Astrocyte (in vitro differentiated cells and primary cell): ENCODE measurements around the gene TBC1D9. TPM values are rescaled to one million over a fixed set of nuclear protein-coding genes. Genes with fewer than 3 reads are reported as not detected.

ENCODE experiments used
- DNase-seq: peaks from one replicate; pipeline ENCODE4 v3.0.0-alpha.2; 2010; ENCODE audit warnings: low read depth
- FAIRE-seq: peaks from 2 replicates; lab custom pipeline; 2011; peaks lifted over from hg19 to GRCh38; lab: Jason Lieb, UNC
- H2AFZ ChIP-seq: 2 replicates; pipeline ENCODE4 v1.6.0; 2012; ENCODE audit warnings: low read depth, low read length, inconsistent platforms
- H3K27ac ChIP-seq: 2 replicates; pipeline ENCODE4 v1.5.1; 2011; ENCODE audit warnings: low read depth, low read length, inconsistent platforms
- H3K27me3 ChIP-seq: 2 replicates; pipeline ENCODE4 v1.6.0; 2011; ENCODE audit warnings: low read length, inconsistent platforms; ENCODE audit not compliant: insufficient read depth
- H3K36me3 ChIP-seq: 2 replicates; pipeline ENCODE4 v1.5.1; 2011; ENCODE audit warnings: low read length, inconsistent platforms; ENCODE audit not compliant: insufficient read depth
- H3K4me1 ChIP-seq: 2 replicates; pipeline ENCODE4 v1.5.1; 2011; ENCODE audit warnings: low read length, inconsistent platforms; ENCODE audit not compliant: insufficient read depth
- H3K4me2 ChIP-seq: 2 replicates; pipeline ENCODE4 v1.6.0; 2012; ENCODE audit warnings: low read length, inconsistent platforms
- H3K4me3 ChIP-seq: 2 replicates; pipeline ENCODE4 v1.5.1; 2011; ENCODE audit warnings: low read depth, mild to moderate bottlenecking, low read length, inconsistent platforms; ENCODE audit not compliant: insufficient read depth
- H3K79me2 ChIP-seq: 2 replicates; pipeline ENCODE4 v1.6.0; 2012; ENCODE audit warnings: mild to moderate bottlenecking, low read length, inconsistent platforms; ENCODE audit not compliant: insufficient read depth
- H3K9ac ChIP-seq: 2 replicates; pipeline ENCODE4 v1.6.0; 2012; ENCODE audit warnings: mild to moderate bottlenecking, low read length, inconsistent platforms
- H3K9me3 ChIP-seq: 2 replicates; pipeline ENCODE4 v1.5.1; 2012; ENCODE audit warnings: low read depth, mild to moderate bottlenecking, low read length, inconsistent platforms; ENCODE audit not compliant: insufficient read depth
- H4K20me1 ChIP-seq: 2 replicates; pipeline ENCODE4 v1.6.0; 2012; ENCODE audit warnings: low read length, inconsistent platforms; ENCODE audit not compliant: insufficient read depth
- H3K27ac Mint-ChIP-seq: one replicate; pipeline ENCODE4 v1.8.0; 2021; ENCODE audit warnings: mild to moderate bottlenecking, mixed read lengths; ENCODE audit not compliant: unreplicated experiment
- H3K27me3 Mint-ChIP-seq: one replicate; pipeline ENCODE4 v1.8.0; 2021; ENCODE audit warnings: low read depth, mixed read lengths; ENCODE audit not compliant: unreplicated experiment
- H3K36me3 Mint-ChIP-seq: one replicate; pipeline ENCODE4 v1.8.0; 2021; ENCODE audit warnings: low read depth, mixed read lengths; ENCODE audit not compliant: unreplicated experiment
- H3K4me1 Mint-ChIP-seq: one replicate; pipeline ENCODE4 v1.8.0; 2021; ENCODE audit warnings: low read depth, mixed read lengths; ENCODE audit not compliant: unreplicated experiment
- H3K4me3 Mint-ChIP-seq: one replicate; pipeline ENCODE4 v1.8.0; 2021; ENCODE audit warnings: mild to moderate bottlenecking, moderate library complexity, mixed read lengths; ENCODE audit not compliant: unreplicated experiment
- H3K9me3 Mint-ChIP-seq: one replicate; pipeline ENCODE4 v1.8.0; 2021; ENCODE audit warnings: mild to moderate bottlenecking, mixed read lengths; ENCODE audit not compliant: unreplicated experiment
- EZH2 ChIP-seq: IDR thresholded peaks from 2 replicates; pipeline ENCODE4 v1.6.1; 2012; ENCODE audit warnings: mild to moderate bottlenecking, low read length, inconsistent platforms; ENCODE audit not compliant: insufficient read depth
- total RNA-seq: library from RNA; stranded (reverse); gene quantifications from 2 replicates; pipeline ENCODE4 v1.2.1, GENCODE V29; 2021
- TF ChIP-seq, protein P1 (sequence below): IDR thresholded peaks from 2 replicates; pipeline ENCODE4 v1.5.1; 2011; ENCODE audit warnings: low read depth, mild to moderate bottlenecking, inconsistent platforms, low read length, moderate library complexity; ENCODE audit not compliant: insufficient read depth

TBC1D9 gene
- total RNA-seq, 1 donor from 2014 or later = 31.6 TPM

DNA sequence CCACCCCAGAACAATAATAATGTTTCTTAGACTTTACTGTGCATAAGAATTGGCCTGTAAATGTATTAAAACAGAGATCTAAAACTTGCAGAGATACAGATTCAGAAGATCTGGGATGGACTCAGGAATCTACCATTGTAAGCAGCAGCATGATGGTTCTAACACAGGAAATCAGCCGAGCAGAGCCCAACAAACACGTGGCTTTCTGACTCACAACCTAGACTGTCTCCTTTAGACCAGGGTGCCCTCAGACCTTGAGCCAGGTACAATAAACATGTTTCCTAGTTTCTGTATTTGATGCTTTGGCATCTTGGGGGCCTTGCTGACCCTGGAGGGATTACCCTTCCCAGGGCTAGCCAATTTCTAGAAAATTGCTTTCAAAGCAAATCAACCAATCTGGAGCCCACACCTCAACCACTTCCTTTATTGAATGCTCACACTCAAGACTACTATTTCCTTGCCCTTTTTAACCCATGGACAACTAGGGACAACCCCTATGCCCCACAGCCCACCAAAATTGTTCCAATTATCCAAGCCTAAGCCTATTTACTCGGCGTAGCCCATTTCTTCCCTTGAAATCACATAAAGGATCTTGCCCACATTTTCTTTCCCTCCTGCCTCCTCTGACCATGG is 80.5 kb downstream of the TBC1D9 start:
- Histone ChIP-seq H3K27me3 (no peaks in the 10 kb centered on the region), H3K36me3 (peaks cover 12% of the 10 kb centered on the region), H3K4me2 (no peak overlapping the region), H4K20me1 (no peaks in the 10 kb centered on the region), H3K27ac (no peak overlapping the region), H3K4me3 (no peak overlapping the region), H3K9ac (no peak overlapping the region), H3K79me2 (no peaks in the 10 kb centered on the region), H2AFZ (no peak overlapping the region), H3K4me1 (peaks cover 6% of the 10 kb centered on the region), H3K9me3 (no peaks in the 10 kb centered on the region)
- no peak overlapping the region for H3K27ac Mint-ChIP-seq
- no peak for TF ChIP-seq EZH2
- TF ChIP-seq, protein P1, sequence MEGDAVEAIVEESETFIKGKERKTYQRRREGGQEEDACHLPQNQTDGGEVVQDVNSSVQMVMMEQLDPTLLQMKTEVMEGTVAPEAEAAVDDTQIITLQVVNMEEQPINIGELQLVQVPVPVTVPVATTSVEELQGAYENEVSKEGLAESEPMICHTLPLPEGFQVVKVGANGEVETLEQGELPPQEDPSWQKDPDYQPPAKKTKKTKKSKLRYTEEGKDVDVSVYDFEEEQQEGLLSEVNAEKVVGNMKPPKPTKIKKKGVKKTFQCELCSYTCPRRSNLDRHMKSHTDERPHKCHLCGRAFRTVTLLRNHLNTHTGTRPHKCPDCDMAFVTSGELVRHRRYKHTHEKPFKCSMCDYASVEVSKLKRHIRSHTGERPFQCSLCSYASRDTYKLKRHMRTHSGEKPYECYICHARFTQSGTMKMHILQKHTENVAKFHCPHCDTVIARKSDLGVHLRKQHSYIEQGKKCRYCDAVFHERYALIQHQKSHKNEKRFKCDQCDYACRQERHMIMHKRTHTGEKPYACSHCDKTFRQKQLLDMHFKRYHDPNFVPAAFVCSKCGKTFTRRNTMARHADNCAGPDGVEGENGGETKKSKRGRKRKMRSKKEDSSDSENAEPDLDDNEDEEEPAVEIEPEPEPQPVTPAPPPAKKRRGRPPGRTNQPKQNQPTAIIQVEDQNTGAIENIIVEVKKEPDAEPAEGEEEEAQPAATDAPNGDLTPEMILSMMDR = no peak
- no peaks in the 10 kb centered on the region for H3K27me3 Mint-ChIP-seq
- peaks cover 35% of the 10 kb centered on the region for H3K36me3 Mint-ChIP-seq
- peaks cover 11% of the 10 kb centered on the region for H3K4me1 Mint-ChIP-seq
- H3K9me3 Mint-ChIP-seq = no peaks in the 10 kb centered on the region
- FAIRE-seq (no peak), DNase-seq (peak; percentile 29)
- H3K4me3 Mint-ChIP-seq = no peak overlapping the region

DNA sequence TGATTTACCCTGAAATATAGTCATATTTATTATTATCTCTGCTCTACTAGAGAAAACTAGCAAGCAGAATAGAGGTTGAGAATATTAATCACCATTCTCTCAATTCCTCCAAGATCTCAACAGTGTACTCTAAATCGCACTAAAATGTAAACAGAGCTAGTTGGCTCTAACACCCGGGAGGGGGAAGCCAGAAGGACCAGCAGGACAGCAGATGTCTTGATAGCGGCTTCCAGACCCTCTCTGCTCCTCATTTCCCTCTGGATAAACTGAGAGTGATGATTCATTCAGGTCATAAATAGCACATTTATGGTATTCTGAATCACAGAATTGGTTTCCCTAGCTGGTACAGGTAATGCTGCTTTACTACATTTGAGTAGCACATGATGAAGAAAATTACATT is 82.5 kb downstream of the TBC1D9 start:
- no peaks in the 10 kb centered on the region for H3K9me3 ChIP-seq
- H3K4me1 Mint-ChIP-seq = peaks cover 11% of the 10 kb centered on the region
- peaks cover 37% of the 10 kb centered on the region for H3K36me3 Mint-ChIP-seq
- H3K4me2 ChIP-seq = no peak overlapping the region
- H3K4me1 ChIP-seq = peaks cover 6% of the 10 kb centered on the region
- no peaks in the 10 kb centered on the region for H3K9me3 Mint-ChIP-seq
- no peaks in the 10 kb centered on the region for H3K27me3 ChIP-seq
- no peak overlapping the region for H3K4me3 Mint-ChIP-seq
- FAIRE-seq (no peak), DNase-seq (peak; percentile 41)
- TF ChIP-seq, protein P1 = no peak
- TF ChIP-seq EZH2 = no peak
- no peak overlapping the region for H2AFZ ChIP-seq
- H4K20me1 ChIP-seq = no peaks in the 10 kb centered on the region
- no peak overlapping the region for H3K27ac Mint-ChIP-seq
- H3K9ac ChIP-seq = no peak overlapping the region
- peaks cover 17% of the 10 kb centered on the region for H3K36me3 ChIP-seq
- H3K79me2 ChIP-seq = no peaks in the 10 kb centered on the region
- H3K27ac ChIP-seq = no peak overlapping the region
- no peak overlapping the region for H3K4me3 ChIP-seq
- H3K27me3 Mint-ChIP-seq = no peaks in the 10 kb centered on the region

GRCh38 chr4:140672416-140672815 is 83.8 kb downstream of the TBC1D9 start:
- Mint-ChIP-seq H3K4me1 (peaks cover 11% of the 10 kb centered on the region), H3K27ac (no peak overlapping the region), H3K9me3 (no peaks in the 10 kb centered on the region), H3K4me3 (no peak overlapping the region), H3K36me3 (peaks cover 33% of the 10 kb centered on the region), H3K27me3 (no peaks in the 10 kb centered on the region)
- Histone ChIP-seq H3K4me3 (no peak overlapping the region), H3K27me3 (no peaks in the 10 kb centered on the region), H3K4me2 (no peak overlapping the region), H3K27ac (no peak overlapping the region), H3K79me2 (no peaks in the 10 kb centered on the region), H3K36me3 (peaks cover 12% of the 10 kb centered on the region), H4K20me1 (no peaks in the 10 kb centered on the region), H3K4me1 (peaks cover 6% of the 10 kb centered on the region), H3K9me3 (no peaks in the 10 kb centered on the region), H2AFZ (no peak overlapping the region), H3K9ac (no peak overlapping the region)
- FAIRE-seq (peak; percentile 13), DNase-seq (no peak)
- no peak for TF ChIP-seq EZH2
- TF ChIP-seq, protein P1 = no peak
